Mucosa of stomach (tissue), 1 donor: Measurements from ENCODE around the gene SMAD6.
A peak's percentile ranks its signal among the peaks of the same experiment; 100 is the strongest.

ENCODE experiments used
- H3K27me3 ChIP-seq: one replicate; pipeline ENCODE4 v1.7.0; 2013; ENCODE audit warnings: mild to moderate bottlenecking, low read length; ENCODE audit not compliant: control insufficient read depth, insufficient read depth
- H3K36me3 ChIP-seq: one replicate; pipeline ENCODE4 v1.7.0; 2013; ENCODE audit warnings: low read length; ENCODE audit not compliant: control insufficient read depth, insufficient read depth
- H3K4me1 ChIP-seq: one replicate; pipeline ENCODE4 v1.7.0; 2013; ENCODE audit warnings: mild to moderate bottlenecking, low read length; ENCODE audit not compliant: control insufficient read depth, insufficient read depth
- H3K4me3 ChIP-seq: one replicate; pipeline ENCODE4 v1.7.0; 2013; ENCODE audit warnings: low read length
- H3K9ac ChIP-seq: one replicate; pipeline ENCODE4 v1.7.0; 2013; ENCODE audit warnings: mild to moderate bottlenecking, low read length, moderate library complexity
- H3K9me3 ChIP-seq: one replicate; pipeline ENCODE4 v1.7.0; 2013; ENCODE audit warnings: mild to moderate bottlenecking, low read length, moderate library complexity; ENCODE audit not compliant: control insufficient read depth
- donor health status: Pancreatic carcinoma.

SMAD6 gene

DNA sequence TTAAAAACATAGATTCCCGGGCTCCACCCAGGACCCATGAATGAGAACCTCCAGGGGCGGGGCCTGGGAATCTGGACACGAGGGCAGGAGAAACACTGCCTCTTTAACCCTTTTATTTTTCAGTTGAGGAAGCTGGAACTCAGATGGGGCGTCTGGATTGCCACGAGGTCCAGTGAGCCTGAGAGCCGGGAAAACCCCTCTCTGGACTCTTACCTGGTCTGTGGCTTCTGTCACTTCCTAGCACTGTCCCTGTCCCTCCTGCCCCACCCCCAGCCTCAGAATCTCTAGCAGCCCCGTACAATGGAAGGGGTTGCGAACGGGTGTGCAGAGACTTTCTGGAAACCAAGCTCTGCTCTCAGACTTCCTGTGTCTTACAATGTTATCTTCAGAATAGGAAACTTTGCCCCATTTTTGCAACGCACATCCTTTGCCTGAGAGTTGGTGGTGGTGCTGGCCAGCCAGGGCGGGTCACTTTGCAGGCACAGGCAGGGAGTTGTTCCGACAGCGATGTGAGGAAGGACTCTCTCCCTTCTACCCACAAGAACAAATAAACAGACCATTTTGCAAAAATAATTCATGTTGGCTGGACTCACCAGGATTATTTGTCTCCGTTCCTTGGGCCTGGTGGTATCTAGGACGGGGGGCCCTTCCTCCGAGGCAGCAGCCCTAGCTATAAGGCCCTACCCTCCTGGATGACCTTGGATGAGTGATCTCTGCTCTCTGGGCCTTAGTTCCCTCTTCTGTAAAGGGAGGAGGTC is 59.1 kb downstream of the SMAD6 start:
- Histone ChIP-seq H3K9ac (no peak overlapping the region), H3K4me1 (peaks cover 61% of the 10 kb centered on the region), H3K9me3 (no peaks in the 10 kb centered on the region), H3K36me3 (no peaks in the 10 kb centered on the region), H3K4me3 (no peak overlapping the region), H3K27me3 (no peaks in the 10 kb centered on the region)

DNA sequence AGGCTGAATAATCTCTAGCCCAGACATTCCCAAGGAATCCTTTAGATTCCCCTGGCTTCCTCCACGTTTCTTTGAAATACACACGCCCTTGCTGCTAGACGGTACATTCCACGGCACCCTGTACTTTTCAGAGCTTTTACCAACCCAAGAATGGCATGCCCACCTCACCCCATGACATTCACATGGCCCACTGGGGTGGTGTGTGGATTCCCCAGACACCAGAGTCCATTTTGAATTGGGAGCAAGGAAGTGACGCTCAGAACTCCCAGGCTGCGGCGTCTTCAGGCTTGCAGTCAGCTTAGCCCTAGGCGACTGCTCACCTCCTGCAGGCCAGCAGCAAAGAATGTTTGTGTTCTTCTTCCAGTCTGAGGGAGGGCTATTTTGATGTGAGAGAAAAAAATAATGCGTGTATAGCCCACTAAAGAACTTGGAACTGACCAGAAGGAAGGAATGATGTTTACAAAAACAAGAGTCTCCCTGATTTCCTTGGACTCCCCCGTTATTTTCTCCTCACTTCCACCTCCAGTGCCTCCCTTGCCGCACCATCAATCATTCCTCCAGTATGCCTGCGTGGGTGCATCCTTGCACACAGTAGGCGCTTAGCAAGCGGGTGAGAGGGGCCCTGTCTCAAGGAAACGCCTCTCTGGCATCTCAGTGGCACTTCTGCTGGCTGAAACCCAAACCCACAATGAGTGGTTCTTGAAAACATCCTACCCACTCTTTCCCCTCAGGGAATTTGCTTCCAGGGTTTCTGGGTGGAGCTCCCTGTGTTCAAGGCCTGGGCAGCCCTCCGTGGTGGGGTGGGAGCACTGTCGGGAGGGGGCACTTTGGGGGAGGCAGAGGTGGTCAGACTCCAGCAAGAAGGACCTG is 59.9 kb downstream of the SMAD6 start:
- Histone ChIP-seq H3K9ac (no peak overlapping the region), H3K4me3 (no peak overlapping the region), H3K36me3 (no peaks in the 10 kb centered on the region), H3K9me3 (no peaks in the 10 kb centered on the region), H3K4me1 (peaks cover 69% of the 10 kb centered on the region), H3K27me3 (no peaks in the 10 kb centered on the region)

DNA sequence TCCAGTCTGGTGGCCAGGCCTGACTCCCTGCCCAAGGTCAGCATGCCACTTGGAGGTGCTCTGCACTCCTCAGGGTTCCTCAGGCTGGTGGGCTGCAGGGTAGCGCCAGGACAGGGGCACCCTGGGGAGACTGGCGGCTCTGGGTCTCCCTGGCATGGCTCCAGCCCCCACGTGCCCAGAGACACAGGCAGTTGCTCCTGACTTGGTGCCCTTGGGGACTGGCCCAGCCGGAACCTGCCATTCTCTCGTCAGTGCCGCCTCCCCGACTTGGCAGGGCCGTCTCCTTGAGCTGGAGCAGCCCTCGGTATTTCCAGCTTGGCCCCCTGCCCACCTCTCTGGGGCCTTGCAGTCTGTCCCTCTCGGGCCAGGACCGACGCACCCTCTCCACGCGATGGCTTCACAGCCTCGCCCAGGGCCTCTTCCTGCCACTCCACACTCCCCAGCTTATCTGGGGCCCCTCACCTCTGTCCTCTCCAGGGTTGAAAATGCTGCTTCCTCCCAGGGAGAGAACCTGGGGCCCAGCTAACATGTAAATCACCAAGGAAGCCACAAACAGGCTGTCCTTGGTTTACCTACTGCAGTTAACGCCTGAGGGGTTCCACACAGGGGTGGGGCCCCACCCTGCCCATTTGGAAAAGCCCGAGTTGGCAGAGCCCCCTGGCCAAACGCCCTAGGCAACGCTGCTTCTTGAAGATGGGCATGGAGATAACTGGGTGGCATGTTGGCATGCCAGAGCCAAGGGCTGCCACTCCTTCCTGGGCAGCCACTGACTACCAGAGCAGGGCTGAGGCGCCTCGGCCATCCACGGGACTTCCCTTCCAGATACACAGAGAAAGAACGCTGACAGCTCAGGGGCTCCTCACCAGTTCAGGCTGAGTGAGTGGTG is 61.4 kb downstream of the SMAD6 start:
- H3K4me1 ChIP-seq: peaks cover 83% of the 10 kb centered on the region
- H3K9me3 ChIP-seq: no peaks in the 10 kb centered on the region
- no peaks in the 10 kb centered on the region for H3K36me3 ChIP-seq
- no peak overlapping the region for H3K4me3 ChIP-seq
- peak overlapping the region; percentile 26 for H3K9ac ChIP-seq
- no peaks in the 10 kb centered on the region for H3K27me3 ChIP-seq

DNA sequence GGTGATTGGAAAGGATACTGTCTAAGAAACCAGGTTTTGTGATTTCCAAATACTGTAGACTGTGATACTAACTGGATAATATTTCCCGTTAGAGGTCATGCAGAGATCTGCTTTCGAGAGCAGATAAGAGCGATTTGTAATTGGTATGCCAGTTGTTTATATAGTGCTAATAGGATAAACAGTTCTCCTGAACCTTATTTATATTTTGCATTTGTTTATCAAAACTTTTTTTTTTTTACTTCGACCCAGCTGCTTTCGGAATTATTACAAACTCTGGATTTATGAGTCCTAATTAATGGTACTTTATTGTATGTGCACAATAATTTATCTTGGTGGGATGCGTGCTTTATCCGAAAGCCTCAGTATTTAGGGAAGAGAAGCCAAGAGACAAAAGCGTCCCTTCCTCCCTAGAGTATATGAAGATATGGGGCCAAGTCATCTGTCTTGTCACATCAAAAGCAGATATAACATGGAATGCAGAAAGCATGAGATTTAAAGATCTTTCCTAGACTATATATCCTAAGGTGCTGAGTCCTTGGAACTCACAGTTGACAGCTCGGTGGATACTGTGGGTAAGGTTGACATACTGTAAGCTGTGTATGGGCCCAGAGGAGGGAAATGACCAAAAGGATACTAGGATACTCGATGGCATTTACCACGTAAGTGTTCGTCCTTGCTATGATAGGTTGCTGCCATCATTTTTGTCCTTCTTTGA is 62.2 kb downstream of the SMAD6 start:
- Histone ChIP-seq H3K27me3 (no peaks in the 10 kb centered on the region), H3K9me3 (no peaks in the 10 kb centered on the region), H3K4me3 (no peak overlapping the region), H3K36me3 (no peaks in the 10 kb centered on the region), H3K4me1 (peaks cover 91% of the 10 kb centered on the region), H3K9ac (no peak overlapping the region)

DNA sequence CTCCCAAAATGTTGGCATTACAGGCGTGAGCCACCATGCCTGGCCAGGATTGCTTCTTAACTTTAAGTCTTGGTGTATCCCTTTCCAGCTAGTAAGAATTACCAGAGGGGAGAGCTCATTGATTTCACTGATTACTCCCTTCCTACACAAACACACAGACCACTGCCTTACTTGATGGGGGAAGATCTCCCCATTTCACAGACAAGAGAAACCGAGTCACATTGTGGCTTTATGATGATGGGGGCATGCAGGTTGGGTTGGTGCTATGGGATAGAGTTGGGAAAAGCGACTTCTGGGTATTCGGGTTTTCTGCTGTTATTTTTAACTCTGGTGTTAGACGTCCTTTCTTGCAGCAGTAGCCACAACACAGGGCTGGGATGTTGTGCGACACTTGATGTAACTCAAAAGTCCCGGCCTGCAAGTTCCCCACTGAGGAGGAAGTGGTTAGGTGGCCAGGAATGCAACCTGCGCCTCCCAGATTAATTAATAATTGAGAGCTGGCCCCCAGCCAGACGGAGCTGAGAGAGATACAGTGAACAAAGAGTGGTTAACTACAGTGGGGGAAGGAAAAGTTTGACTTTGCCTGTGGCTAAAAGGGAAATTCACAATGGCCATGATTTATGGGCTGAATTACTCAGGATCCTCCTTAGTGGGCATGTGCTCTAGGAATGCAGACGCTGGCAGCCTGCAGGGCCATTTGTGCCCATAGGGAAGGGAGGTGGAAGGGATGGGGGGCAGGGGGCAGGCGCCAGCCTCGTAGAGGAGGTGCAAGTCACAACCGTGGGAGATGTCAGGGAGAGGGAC is 63.6 kb downstream of the SMAD6 start:
- no peak overlapping the region for H3K9ac ChIP-seq
- H3K4me3 ChIP-seq: no peak overlapping the region
- H3K4me1 ChIP-seq: peaks cover 99% of the 10 kb centered on the region
- no peaks in the 10 kb centered on the region for H3K9me3 ChIP-seq
- H3K36me3 ChIP-seq: no peaks in the 10 kb centered on the region
- H3K27me3 ChIP-seq: no peaks in the 10 kb centered on the region

DNA sequence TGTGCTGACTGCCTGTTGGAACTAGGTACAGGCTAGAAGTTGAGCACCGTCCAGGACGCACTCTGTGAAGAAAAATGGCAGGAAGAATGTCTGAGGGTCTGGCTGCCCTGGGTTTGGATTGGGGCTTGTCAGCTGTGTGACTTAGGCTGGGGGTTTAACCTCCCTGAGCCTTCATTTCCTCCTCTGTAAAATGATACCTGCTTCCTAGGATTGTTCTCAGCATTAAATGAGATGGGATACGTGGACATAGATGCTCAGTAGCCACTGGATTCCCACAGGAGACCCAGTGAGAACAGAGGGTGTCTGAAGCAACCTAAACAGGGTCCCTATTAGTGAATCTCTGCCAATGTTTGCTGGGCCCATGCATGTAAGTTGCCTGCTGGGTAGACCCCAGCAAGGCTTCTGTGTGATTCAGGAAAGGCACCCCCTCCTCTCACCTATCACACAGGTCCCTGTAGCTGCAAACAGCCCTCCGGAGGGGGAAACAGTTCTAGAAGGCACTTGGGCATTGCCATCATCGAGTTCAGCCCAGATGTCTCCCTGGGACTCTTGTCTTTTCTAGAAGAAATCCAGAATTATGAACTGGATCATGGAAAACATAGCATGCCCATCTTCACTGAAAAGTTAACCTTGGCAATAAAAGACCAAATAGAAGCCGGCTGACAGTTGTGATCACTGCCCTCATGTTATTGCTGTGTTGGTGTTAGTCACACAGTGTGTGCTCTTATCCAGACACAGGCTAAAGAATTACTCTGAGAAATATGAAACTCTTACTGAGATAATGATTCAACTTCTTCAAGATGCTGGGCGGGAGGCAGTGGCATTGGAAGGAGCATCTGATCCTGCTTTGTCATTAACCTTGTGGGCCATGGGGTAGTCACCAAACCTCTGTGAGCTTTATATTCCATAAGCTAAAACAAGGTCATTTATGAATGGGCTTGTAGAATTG is 64.5 kb downstream of the SMAD6 start:
- H3K9me3 ChIP-seq: no peaks in the 10 kb centered on the region
- peaks cover 99% of the 10 kb centered on the region for H3K4me1 ChIP-seq
- no peak overlapping the region for H3K4me3 ChIP-seq

DNA sequence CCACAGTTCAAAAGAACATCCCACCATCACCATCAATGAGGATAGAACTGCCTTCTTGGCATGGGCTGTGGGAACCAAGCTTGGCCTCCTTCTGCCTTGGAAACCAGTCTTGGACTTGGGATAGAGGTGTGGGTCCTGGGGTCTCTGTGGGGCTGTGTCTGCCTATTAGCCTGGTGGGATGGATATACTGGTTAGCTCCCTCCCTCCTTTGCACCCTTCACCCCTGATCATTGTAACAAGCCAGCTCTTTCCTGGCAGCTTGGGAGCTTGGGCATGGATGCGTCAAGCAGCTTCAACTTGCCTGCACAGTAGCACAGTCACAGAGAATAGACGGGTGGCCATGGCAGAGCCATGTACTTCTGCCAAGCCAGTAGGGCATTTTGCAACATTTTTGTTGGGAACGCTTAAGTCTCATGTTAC is 65.2 kb downstream of the SMAD6 start:
- Histone ChIP-seq H3K4me1 (peaks cover 97% of the 10 kb centered on the region), H3K9me3 (no peaks in the 10 kb centered on the region), H3K36me3 (no peaks in the 10 kb centered on the region), H3K27me3 (no peaks in the 10 kb centered on the region), H3K9ac (no peak overlapping the region), H3K4me3 (no peak overlapping the region)

More for the DNA sequence above, 64.5 kb downstream of the SMAD6 start:
- no peak overlapping the region for H3K9ac ChIP-seq
- no peaks in the 10 kb centered on the region for H3K36me3 ChIP-seq
- H3K27me3 ChIP-seq: no peaks in the 10 kb centered on the region

DNA sequence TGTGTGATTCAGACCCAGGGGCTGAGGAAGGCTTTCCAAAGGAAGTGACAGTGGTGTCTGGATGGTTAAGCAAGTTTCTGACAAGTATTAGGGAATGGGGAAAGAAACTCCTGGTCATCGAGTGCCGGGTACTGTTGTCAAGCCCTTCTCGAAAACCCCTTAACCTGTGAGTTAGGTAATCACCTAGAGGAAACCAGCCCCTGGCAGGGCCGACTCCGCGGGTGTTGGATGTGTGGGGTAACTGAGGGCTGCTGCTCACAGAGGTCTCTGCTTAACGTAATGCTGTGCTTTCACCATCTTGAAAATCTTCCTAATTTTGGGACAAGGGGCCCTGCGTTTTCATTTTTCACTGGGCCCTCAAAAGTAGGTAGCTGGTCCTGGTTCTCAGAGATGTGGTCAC is 67.0 kb downstream of the SMAD6 start:
- Histone ChIP-seq H3K9ac (no peak overlapping the region), H3K27me3 (no peaks in the 10 kb centered on the region), H3K36me3 (no peaks in the 10 kb centered on the region), H3K9me3 (no peaks in the 10 kb centered on the region), H3K4me3 (no peak overlapping the region), H3K4me1 (peaks cover 96% of the 10 kb centered on the region)

DNA sequence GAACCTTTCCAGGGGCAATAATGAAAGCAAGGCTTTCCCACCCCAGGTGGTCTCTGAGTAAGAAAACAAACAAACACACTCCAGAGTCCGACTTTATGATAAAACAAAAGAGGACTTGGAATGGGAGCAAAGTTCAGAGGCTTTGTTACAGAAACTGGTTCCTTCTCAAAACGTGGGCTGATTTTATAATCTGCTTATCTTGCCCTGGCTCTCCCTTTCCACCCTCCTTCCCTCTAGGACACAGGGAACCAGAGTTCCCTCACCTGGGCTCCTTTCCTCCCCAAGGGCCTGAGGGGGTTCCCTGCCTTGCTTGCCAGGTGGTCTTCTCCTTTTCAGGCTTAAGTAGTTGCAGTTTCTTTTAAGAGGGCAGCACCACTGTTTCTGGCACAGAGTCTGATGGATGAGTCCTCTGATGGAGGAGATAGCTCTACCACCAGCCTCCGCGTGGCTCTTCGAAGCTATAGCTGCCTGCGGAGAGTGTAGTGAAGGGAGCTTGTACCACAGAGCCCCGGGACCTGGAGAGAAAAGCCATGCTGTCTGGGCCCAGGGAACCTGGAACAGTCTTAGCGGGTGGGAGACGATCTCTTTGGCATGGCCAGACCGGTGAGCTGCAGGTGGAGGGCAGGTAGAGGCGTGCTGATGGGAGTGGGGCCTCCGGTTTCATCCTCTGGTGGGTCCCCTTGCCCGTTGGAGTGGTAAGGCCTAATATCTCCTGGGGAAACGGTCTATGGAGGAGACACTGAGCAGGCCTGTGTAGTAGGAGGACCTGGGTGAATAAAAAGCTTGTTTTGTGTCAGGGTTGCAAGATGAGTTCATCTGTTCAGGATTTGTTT is 68.7 kb downstream of the SMAD6 start:
- peak overlapping the region; percentile 50 for H3K9ac ChIP-seq
- no peaks in the 10 kb centered on the region for H3K9me3 ChIP-seq
- no peak overlapping the region for H3K4me3 ChIP-seq
- no peaks in the 10 kb centered on the region for H3K27me3 ChIP-seq
- H3K4me1 ChIP-seq: peaks cover 93% of the 10 kb centered on the region
- no peaks in the 10 kb centered on the region for H3K36me3 ChIP-seq

DNA sequence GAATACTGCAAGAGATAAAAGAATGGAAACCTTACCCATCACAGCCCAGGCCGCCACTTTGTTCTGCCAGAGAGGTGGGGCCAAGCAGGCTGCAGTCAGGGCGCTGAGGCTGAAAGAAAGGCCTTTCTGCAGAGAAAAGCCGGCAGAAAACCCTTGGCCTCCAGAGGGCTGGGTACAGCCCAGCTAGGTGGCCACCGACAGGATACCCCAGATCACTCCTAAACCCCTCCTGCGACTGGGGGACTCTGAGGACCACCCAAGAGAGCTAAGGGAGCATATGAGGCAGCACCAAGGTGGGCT is 69.3 kb downstream of the SMAD6 start:
- Histone ChIP-seq H3K9me3 (no peaks in the 10 kb centered on the region), H3K4me3 (no peak overlapping the region), H3K27me3 (no peaks in the 10 kb centered on the region), H3K9ac (no peak overlapping the region), H3K4me1 (peaks cover 88% of the 10 kb centered on the region), H3K36me3 (no peaks in the 10 kb centered on the region)
